ENCODE measurements around the gene HLA-DRA.

HLA-DRA gene

DNA sequence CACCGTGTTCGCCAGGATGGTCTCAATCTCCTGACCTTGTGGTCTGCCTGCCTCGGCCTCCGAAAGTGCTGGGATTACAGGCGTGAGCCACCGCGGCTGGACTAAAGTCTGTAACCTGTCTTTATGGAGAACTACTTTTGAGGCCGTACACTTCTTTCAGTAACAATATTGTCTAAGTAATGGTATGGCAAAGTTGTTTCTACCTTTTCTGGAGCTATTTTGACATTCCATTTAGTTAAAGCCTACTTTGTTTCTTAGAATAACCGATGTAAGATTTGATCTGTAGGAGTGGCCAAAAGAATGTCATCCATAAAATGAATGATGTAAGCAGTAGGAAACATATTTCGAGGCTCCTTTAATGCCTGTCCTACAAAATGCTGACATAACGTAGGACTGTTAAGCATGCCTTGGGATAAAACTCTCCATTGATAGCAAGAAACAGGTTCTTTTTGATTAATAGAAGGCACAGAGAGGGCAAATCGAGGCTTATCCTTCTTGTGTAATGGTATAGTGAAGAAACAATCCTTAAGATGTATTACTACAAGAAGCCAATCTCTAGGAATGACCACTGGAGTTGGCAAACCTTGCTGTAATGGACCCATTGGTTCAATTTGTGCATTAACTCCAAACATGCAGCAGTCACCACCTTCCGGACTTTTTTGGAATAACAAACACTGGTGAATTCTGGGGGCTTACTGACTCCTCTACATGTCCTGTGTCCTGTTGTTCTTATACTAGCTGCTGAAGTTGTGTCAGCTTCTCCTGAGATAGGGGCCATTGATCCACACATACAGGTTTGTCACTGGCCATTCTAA, 35.9 kb downstream of the HLA-DRA start:
- no peak for DNase-seq (ENCODE audit: low read depth in 2 of 2)

DNA sequence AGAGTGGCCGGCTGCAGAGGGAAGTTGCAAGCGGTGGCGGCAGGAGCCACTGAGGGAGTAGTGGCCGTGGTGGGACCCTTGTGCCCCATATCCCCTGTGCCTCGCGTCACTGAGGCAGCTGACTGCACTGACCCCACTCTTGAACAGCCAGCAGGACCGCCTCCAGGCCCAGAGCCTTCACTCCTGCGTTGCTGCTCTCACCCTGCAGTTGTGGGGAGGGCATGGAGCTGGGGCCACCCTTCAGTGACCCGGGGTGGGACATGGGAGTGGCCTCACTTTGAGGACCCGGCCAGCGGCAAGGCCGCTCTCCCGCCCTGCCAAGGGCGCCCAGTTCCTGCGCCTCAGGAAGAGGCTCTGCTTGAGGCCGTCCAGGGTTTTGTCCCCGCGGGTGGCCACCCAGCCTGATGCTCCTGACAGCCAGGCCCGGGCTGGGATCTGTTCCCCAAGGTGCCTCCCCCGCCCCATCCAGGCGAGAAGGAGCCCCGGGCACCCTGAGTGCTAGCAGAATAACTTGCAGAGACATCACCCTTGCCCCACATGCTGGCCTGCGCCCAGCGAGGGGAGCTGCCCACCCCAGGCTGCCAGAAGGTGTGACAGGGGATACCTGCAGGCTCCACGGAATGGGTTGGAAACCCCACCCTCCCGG, 44.4 kb downstream of the HLA-DRA start:
- DNase-seq (ENCODE audit: low read depth in 2 of 2): no peak

DNA sequence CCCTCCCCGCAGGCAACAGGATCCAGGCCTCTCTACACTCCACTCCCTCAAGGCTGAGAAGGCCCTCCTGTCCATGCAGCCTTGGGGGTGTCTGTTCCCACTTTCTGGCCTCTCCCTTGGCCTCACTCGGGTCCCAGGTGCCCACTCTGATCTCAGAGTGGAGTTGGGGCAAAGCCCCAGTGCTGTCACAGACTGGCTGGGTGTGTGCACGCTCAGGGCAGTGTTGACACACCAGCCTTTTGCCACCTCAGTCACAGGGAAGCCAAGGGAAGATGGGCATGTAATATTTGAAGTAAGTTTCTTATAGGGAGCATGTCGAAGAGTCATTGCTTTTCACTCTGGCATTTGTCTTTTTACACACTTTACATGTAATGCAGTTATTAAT, 44.9 kb downstream of the HLA-DRA start:
- DNase-seq (ENCODE audit: low read depth in 2 of 2): no peak

DNA sequence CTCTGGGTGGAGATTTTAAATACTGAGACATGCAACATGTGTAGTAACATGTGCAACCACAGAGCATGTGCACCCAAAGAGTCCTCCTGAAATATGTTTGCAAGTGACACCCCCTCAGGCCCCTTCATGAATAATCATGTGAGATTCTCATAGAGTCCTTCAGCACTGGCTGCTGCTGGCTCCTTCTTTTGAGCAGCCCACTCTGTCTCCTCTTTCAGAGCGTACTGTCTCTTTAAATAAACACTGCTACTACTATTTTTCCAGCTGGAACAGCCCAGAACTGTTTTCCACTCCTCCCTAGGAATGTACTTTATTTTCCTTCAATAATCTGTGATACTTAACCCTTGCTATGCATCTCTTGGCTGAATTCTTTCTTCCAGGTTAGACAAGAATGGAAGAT, 48.4 kb downstream of the HLA-DRA start:
- DNase-seq (ENCODE audit: low read depth in 2 of 2): no peak

- no peak for DNase-seq (ENCODE audit: low read depth in 2 of 2)
Measured at GRCh38 chr6:32491700-32492099, 52.0 kb downstream of the HLA-DRA start.

DNA sequence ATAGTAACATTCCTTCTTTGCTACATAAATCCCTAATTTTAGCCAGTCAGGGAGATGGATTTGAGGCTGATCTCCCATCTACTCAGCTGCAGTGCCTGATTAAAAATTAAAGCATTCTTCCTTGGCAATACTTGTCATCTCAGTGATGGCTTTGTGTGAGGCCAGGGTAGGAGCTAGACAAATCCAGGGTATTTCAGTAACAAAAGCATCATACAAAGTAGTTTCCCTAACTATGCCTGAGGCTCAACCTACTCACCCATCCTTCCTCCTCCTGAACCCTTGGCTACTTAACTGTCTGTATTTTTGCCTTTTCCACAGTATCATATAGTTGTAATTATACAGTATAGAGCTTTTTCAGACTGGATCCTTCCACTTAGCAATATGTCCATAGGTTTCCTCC, 52.7 kb downstream of the HLA-DRA start:
- no peak for DNase-seq (ENCODE audit: low read depth in 2 of 2)

Measured in fibroblast of skin of left biceps (primary cell).